Measurements from ENCODE around the gene ARAP3.
"Not testable (repeated sequence)": the region's sequence is repeated elsewhere in the genome, so short reads cannot be mapped to it uniquely, and the experiment has no call there.

The ARAP3 gene

DNA sequence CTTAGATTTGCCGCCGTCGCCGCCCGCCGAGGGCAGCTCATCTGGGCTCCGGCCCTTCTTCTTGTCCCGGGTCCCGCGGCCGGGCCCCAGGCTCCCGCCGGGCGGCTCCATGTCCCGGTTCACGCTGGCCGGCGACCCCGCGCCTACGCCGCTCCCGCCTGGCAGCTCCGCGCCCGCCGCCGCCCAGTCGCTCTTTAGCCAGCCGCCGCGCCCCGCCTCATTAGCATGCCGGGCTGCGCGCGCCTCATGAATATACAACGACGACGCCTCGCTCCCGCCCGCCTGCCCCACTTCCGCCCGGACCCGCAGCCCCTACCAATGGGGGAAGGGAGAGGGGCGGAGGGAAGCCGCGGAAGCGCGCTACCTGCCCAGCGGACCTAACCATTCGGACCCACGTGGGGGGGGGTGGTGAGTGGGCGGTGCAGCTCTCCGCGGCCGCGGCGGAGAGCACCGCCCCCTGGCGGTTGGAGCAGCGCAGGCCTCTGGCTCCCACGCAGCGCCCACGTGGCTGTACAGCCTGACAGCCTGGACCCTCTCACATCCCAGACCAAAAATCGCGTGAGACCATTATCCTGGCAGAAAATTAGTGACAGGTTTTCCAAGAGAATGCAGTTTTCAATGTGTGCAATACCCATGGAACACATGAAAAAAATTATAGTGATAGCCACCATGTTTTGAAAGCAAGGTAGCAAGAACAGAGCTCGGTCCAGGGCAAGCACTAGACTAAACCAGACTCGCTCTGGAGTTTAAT lies 63.1 kb downstream of the ARAP3 start, which contains the start of gene DIAPH1:
TSS of gene DIAPH1 (minus strand) at position 197 of the 751 bp plus-strand sequence. CDS start at position 111, 86 bp downstream.
- in situ Hi-C loops (cut with HindIII; ENCODE audit: low sequenced_read_pairs): loop anchor here (5.0 kb wide), 1 partner anchor 33 kb away; the partner anchor contains the start of gene FCHSD1

DNA sequence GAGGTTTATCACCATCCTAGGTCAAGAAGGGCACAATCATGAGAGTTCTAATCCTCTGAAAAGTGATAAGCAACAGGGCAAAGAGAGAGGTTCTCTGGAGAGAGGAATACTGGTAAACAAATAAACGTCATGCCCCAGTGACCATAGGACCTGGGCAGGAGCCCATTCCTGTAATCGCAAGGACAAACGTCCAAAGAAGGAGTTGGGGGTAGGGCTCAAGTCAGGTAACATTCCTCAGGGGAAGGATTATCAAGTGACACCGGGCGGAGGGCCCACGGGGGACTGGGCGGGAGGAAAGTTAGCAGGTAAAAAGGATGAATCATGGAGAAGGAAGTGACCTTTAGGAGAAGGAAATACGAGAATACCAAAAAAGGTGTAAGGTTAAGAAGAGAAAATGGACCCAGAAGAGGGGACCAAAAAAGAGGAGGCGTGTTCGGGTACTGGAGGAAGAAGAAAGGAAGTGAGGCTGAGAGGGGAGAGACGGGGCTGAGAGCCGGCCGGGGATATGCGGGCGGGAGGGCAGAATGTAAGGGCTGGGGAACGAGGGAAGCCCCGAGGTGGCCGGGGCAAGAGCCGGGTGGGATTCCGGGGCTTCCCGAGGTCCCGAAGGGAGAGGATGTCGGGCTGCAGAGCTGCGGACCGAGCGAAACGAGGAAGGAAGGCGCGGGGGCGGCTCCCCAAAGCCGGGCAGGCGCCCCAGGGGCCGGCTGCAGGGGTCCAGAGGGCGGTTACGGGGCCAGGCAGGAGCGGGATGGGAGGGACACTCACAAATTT lies 63.8 kb downstream of the ARAP3 start:
- in situ Hi-C loops (cut with HindIII; ENCODE audit: low sequenced_read_pairs): loop anchor here (5.0 kb wide), 1 partner anchor 34 kb away; the partner anchor contains the start of gene FCHSD1

DNA sequence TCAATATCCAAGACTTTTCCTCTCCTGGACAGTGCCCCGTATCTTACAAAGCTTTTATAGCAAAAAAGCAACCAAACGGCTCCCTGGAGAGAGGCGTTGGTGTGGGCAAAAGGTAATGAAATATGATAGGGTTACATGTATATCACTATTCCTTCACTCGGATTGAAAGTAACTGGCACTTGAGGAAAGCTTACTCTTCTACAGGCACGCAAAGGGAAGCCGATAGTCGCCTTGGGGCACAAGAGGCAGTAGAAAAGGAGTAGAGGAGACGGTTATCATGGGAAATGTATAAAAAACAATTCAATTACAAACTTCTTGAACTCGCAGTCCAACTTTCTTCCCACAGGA lies 64.4 kb downstream of the ARAP3 start:
- in situ Hi-C loops (cut with HindIII; ENCODE audit: low sequenced_read_pairs): loop anchor here (5.0 kb wide), 1 partner anchor 35 kb away; the partner anchor contains the start of gene FCHSD1

DNA sequence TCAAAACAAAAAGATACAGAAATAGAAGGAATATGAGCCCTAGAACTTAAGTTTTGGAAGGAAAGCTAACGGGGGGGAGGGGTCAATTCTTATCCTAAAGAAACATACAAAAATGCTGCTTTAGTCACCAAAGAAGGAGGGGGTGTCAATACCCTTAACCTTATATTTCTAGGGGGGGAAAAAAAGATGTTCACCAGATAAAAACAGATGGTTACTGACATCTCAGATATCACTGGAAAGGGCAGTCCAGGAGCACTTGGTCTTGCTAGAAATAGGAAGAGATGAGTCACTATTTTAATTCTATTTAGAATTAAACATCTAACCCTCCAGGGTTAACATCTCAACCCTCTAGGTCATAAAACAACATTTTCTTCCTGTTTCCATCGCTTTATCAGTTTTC lies 64.9 kb downstream of the ARAP3 start:
- in situ Hi-C loops (cut with HindIII; ENCODE audit: low sequenced_read_pairs): loop anchor here (5.0 kb wide), 1 partner anchor 35 kb away; the partner anchor contains the start of gene FCHSD1

DNA sequence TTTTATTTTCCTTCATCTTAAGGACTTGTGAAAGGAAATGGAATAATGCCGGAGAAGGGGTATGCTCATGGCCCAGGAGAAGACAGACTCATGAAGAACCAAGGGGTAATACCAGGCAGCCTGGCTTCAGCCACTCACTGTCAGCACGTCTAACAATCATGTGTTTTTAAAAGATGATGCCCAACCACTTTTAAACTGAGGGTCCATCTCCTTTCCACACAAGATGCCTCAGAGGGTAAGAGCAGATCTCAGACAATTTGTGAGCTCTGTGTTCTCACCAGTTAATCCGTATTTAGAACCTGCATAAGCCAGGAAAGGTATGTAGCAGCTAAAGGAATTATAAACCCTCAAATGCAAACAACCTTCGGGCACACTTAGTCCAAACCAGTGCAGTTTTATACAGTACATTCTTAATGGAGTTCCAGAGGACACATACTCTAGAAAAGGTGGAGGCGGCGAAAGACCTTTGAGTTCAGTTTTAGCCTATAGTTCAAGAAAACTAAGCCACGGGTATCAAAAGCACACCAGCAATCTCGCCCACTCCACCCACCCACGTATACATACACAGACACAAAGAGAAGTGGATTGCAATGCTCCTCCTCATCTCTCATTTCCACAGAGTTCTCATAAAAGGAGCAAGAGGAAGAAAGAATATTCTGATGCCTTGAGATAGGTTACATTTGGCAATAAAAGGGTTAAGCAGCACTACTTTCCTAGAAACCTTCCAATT lies 65.9 kb downstream of the ARAP3 start:
- in situ Hi-C loops (cut with HindIII; ENCODE audit: low sequenced_read_pairs): loop anchor here (5.0 kb wide), 1 partner anchor 36 kb away; the partner anchor contains the start of gene FCHSD1

DNA sequence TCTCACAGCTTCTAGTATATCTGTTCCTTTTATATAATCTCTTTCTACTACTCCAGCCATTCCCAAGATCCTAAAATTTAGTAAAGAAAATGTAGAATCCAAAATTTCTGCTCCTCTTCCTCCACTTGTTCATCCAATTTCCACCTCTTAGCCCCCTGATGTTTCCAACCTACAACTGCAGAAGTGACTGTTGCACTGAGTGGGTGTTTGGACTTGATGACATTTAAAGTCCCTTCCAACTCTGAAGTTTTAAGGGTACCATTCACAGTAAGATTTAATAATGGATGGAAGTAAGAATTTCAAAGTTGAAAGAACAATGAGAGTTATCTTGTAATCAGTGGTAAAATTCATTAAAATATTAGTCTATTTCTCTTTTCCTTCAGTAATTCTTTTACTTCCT lies 68.7 kb downstream of the ARAP3 start:
- in situ Hi-C loops (cut with HindIII; ENCODE audit: low sequenced_read_pairs): no loop called here

DNA sequence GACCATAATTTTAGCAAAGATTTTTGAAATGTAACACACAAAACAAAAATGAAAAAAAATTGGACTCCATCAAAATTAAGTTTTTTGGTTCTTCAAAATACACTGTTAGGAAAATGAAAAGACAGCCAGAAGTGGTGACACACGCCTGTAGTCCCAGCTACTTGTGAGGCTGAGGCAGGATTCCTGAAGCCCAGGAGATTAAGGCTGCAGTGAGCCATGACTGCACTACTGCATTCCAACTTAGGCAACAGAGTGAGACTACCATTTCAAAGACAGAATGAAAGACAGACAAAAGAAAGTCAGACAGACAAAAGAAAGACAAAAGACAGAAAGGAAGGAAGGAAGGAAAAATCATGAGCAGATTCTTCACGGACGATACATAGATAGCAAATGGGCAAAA lies 70.7 kb downstream of the ARAP3 start:
- in situ Hi-C loops (cut with HindIII; ENCODE audit: low sequenced_read_pairs): no loop called here

DNA sequence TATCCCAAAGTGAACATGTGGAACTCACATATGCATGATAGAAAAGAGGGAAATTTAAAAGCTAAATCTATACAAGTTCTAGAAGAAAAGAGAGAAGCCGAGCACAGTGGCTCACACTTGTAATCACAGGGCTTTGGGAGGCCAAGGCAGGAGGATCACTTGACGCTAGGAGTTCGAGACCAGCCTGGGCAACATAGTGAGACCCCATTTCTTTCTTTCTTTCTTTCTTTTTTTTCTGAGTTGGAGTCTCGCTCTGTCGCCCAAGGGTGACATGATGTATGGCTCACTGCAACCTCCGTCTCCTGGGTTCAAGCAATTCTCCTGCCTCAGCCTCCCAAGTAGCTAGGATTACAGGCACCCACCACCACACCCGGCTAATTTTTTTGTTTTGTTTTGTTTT lies 72.1 kb downstream of the ARAP3 start:
- in situ Hi-C loops (cut with HindIII; ENCODE audit: low sequenced_read_pairs): not testable (repeated sequence)

DNA sequence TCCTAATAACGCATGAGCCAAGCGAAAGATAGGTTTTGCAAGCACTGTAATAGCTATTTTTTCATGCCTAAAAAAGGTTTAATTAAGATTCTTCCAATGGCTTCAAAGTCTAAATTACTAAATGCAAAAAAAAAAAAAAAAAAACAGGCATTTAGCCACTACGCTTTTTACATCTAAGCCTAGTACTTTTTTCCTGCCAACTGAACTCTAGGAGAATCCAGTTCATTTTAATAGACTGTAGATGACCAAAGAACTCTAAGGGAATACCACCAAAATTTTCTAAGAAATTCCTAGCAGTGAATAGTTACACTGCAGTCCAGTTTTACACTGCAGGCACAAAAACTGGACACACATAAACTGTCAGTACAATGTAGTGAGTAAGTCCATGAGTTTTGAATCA lies 73.0 kb downstream of the ARAP3 start:
- in situ Hi-C loops (cut with HindIII; ENCODE audit: low sequenced_read_pairs): no loop called here

DNA sequence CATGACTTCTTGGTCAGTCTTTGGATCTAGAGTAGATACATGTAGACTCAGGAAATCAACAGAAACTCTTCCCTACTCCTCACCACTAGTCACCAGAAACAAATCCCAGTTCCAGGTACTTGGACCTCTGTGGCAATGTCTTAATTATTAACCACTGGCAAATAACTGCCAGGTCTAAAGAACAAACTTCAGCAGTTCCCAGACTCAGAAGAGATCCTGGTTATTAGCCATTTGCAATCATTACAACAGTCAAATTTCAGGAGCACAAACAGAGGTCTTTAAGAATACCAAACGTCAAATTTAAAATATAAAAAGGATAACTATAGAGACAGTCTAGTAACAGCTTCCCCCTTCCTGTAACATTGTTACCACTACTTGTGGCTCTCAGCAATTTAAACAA lies 73.5 kb downstream of the ARAP3 start:
- in situ Hi-C loops (cut with HindIII; ENCODE audit: low sequenced_read_pairs): no loop called here

DNA sequence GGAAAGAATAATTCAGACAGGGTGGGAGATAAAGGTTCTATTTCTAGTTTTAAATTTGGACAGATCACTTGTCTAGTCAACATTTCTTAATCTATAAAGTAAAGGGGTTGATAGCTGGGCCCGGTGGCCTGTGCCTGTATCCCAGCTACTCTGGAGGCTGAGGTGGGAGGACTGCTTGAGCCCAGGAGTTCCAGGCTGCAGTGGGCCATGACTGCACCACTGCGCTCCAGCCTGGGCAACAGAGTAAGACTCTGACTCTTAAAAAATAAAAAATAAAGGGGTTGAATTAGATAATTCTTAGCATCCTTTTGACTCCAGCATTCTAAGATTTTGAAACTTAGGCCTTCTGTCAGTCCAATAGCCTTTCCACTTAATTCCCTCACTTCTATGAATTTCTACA lies 74.0 kb downstream of the ARAP3 start:
- in situ Hi-C loops (cut with HindIII; ENCODE audit: low sequenced_read_pairs): no loop called here

DNA sequence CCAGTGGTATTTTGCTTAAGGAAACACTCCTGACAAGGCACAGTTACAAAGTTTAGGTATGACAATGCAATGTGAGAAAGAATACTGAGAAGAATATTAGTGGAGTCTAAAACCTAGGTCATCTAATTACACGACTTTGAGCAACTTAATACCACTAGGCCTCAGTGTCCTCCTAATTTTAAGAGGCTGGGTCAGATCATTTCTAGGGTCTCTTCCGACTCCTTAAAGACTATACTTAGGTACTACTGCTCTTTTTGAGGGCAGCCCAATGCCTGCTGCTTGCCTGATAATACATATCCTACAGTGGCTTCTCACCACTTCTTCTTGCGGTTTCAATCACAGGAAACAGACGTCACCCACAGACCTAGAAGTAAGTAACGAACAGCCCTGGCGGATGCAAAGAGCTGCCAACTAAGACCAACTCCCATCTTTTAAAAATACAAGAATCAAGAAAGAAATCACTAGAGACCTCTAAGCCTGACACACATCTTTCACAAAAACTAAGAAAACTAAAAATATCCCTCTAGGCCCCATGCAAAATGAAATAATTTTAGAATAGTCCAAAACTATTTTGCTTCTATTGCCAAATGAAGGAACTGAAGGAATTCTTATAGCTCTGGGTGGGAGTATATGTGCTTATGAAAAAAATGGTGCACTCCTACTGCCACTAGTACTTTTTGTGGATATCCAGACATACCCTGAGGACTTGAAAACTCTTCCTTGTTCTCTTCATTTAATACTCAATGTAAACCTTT lies 76.3 kb downstream of the ARAP3 start:
- in situ Hi-C loops (cut with HindIII; ENCODE audit: low sequenced_read_pairs): no loop called here

DNA sequence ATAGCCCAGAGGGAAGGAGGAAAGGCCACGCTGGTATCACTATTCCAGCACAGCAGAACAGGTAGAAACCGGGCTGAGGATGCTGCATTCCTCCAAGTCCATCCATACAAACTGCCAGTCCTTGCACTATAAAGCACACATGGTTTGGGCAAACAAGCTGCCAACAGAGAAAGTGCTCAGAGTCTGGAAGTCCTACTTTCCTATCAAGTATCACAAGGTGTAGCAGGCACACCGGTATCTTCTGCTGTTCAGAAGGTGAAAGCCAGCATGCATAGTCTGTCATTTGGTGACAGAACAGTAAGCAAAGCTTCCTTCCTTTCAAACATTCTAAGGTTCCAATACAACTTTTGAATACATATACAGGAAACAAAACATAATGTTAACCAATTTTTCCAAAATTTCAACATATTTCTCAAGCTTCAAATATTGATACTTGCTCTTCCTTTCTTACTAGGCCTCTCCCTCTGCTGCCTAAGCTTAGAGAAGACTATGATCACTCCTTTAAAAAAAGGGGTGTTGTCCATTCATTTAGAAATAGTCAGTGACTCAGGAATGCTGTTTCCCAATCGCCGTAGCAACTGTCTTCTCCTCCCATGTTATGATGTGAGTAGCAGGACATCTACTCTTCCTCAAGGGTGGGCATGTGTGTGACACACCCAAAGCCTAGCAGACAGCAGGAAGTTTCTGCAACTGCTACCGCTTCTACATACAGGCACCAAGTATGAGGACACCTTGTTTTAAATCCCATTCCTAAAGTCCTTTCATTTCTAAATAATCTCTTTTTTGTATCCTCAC lies 77.9 kb downstream of the ARAP3 start:
- in situ Hi-C loops (cut with HindIII; ENCODE audit: low sequenced_read_pairs): no loop called here
